GM21717 (cell line): ENCODE measurements around the gene ELP4.

ENCODE experiments used
- ATAC-seq: cut with Tn5 transposase; IDR thresholded peaks from one replicate; pipeline ENCODE4 v1.9.1; 2021; ENCODE audit warnings: mild to moderate bottlenecking, moderate library complexity; ENCODE audit not compliant: unreplicated experiment

Gene ELP4

DNA sequence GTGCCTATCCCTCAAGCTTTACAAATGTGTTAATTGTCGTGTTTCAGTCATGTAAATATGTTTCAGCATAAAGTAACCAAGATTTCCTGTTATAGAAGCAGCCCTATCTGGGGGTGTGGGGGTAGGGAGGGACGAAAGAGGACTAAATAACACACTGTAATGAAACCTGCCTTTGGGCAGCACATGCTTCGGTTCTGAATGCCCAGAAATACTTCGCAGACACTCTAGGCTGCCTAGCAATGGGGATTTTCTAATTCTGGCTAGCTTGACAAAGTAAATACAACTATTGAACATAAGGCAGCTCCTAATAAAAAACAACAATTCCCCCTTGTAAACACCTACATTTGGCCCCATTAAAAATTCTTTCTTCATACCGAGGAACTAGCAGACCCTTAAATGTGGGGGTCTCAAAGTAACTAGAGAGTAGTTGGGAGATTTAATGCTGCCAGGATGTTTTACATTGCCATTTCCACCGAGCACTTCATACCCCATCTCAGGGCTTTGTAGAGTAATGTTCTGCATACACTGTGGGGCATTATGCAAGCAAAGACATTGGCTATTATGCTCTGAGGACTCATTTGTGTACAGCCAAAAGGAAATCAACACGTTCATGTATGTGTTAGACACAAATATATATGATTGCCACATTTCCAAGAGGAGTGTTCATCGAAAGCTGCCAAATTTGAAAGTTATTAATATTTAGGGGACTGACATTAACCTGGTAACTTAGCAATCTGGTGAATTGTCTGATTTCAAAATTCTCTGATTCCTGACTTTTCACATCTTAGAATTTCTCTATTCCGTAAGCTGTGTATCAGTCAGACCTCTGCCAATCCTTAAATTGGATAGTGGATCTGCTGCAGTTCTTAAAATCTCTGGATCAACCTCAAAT, 259.4 kb downstream of the ELP4 start:
- ATAC-seq = no peak

DNA sequence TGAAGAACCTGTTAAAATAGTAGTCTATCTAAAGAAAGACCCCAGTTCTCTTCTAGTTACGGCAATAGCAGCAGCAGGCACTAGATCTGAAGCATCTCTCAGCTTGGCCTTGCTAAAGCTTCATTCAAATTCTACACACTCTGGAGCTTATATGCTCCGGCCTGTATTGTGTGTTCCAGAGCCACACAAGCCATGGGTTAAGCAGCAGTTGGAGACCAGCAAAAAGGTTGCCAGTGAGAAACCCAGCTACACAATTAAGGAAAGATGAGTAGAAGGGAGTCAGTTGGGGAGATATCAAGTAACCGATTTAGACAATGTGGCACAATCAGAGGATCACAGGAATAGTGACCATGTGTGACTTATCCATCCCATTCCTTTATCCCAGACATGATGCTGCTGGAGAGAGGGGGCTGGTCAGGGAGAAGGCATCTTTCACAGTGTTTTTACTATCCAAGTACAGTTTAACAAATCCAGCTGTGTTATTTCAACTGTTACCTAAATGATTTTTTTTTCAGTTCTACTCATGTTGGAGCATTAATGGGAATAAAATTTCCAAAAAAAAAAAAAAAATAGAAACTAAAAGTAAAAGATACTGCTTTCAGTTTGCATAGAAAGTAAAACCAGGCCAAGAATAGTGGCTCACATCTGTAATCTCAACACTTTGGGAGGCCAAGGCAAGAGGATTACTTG, 260.6 kb downstream of the ELP4 start:
- ATAC-seq = no peak

DNA sequence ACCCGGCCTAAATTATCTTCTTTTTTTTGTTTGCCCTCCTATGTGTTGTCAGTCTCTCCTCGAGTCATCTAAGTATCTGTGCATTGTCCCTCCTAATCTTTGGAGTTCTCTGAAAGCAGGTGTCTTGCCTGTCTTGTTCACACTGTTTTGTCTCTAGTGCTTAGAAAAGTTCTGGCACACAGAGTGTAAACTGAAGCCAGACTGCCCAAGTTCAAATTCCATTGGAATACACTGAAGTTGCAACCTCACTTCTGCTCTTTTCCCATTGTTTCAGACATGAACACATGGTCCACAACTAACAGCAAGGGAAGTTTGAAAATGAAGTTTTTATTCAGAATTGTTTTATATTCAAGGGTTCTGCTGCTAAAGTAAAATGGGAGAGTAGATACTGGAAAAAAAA, 262.8 kb downstream of the ELP4 start:
- no peak for ATAC-seq

- no peak for ATAC-seq
Observed at GRCh38 chr11:31779374-31779791, 269.8 kb downstream of the ELP4 start.

GRCh38 chr11:31780078-31780477, 270.5 kb downstream of the ELP4 start:
- no peak for ATAC-seq

- ATAC-seq = no peak
Observed at GRCh38 chr11:31780480-31780971, 271.0 kb downstream of the ELP4 start.

DNA sequence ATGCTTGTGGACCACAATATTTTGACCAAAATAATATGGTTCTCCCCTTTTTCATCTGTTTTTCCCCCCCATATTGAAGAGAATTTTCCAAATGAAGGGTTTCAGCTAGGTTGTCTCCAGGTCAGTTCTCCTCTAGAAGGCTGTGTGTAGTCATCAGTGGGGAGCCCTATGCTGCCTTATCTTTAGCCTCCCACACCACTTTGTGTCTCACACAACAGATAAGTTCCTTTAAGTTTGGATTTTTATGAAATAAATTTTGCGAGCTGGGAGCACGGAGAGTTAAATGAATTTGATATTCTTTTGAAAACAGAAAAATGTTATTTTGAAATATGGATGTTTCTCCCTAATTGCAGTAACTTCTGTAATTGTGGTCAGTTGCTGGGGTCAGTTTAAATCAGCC, 272.7 kb downstream of the ELP4 start:
- ATAC-seq = no peak

DNA sequence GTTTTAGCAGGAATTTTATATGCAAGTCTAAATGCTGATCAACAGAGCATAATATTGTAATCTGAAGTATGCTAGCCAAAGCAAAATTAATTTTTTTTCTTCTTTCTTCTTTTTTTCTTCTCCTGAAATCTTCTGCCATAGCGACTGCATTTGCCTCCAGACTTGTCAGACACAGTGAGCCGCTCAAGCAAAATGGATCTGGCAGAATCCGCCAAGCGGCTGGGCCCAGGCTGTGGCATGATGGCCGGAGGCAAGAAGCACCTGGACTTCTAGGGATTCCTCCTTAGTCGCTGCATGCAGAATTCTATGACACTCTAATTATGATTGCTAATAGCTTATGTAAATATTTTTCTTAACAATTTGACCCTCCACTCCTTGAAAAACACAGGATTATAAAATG, 273.7 kb downstream of the ELP4 start:
- no peak for ATAC-seq

DNA sequence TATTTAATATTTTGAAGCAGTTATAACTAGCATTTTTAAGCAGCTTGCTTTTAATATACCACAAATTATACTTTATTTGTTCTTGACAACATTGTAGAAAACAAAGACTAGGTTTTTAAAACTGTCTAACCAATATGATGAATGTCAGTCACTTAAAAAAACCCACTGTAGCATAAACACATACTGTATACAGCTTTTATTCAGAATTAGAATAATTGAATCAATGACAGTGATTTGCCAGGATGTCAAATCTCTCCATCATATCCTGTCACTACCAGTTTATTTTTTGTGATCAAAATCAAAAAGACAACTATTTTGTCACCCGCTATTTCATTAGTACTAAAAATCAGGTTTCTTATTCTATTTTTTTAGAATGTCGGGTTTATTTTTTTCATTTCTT, 275.0 kb downstream of the ELP4 start:
- ATAC-seq = no peak

DNA sequence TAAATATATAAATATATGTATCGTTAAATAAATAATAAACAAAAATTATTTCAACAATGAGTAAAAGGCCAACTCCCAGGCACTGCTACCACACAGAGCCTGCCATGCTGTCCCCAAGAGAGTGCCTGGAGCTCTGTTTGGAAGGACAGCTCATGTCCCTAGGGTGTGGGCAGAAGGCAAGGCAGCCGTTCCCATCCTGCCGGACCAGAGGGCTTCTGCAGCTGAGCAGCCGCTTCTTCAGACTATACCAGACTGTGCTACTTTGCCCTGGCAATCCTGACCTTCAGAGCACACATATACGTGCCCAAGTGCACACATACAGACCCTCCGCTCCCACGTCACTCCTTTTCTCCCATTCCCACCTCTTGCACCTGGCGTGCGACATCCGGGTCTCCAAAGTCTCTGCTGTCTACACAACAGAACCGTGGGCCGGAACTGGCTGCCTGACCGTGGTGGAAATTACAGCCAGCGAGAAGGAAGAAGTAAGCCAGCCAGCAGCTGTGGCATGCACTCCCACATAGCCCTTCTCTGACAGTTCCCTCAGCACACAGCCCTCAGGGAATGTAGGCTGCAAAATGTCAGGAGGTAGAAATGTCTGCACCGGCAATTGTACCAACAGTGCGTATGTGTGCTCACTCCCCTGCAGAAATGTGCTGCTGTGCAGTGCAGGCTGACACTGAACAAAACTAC, 277.6 kb downstream of the ELP4 start:
- ATAC-seq = no peak

GRCh38 chr11:31788085-31788484, 278.5 kb downstream of the ELP4 start:
- ATAC-seq = no peak

DNA sequence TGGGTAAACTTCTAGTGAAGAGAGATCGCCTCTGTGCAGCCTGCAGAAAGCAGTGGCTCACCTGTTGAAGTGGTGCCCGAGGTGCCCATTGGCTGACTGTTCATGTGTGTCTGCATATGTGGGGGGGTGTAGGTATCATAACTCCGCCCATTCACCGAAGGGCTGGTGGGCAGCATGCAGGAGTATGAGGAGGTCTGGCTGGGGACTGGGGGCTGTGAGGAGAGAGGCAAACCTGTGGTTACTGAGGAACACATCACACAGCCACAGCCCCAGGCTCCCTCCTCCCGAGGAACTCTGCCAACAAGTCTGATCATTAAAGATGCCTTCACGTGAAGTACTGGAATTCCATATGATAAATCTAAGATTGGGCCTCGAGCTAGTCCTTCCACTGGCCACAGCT, 281.1 kb downstream of the ELP4 start:
- no peak for ATAC-seq

- ATAC-seq = no peak
Observed at GRCh38 chr11:31792036-31792435, 282.5 kb downstream of the ELP4 start.

GRCh38 chr11:31792456-31792855, 282.9 kb downstream of the ELP4 start:
- ATAC-seq = no peak

DNA sequence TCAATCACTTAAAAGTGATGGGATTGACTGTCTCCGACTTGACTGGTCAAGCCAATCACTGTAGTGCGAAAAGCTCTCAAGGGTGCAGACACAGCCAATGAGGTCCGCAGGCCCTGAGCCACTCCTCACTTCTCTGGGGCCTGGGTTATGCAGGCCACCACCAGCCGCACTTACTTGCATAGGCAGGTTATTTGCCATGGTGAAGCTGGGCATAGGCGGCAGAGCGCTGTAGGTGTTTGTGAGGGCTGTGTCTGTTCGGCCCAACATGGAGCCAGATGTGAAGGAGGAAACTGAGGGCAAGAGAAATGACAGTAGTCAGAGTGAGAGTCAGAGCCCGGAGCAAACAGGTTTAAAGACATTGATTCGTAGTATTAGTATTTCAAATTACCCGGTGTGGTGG, 283.7 kb downstream of the ELP4 start:
- no peak for ATAC-seq

DNA sequence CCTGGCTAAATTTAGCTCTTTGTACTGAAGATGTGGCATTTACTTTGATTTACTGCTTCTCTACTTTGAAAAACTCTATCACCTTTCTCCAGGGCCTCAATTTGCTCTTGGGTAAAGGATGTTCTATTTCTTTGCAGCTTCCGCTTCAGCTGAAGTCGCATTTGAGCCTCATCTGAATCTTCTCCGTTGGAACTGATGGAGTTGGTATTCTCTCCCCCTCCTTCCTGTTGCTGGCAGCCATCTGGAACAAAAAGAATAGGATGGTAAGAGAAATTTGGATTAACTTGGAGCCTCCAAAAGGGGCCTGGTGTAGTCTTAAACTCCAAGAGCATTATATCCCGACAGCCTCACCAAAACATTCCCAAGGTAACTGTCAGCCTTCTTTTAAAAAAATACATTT, 285.0 kb downstream of the ELP4 start:
- no peak for ATAC-seq

- ATAC-seq = no peak
Observed at GRCh38 chr11:31795706-31796498, 286.3 kb downstream of the ELP4 start.

GRCh38 chr11:31796499-31797189, 287.1 kb downstream of the ELP4 start:
- ATAC-seq = no peak

DNA sequence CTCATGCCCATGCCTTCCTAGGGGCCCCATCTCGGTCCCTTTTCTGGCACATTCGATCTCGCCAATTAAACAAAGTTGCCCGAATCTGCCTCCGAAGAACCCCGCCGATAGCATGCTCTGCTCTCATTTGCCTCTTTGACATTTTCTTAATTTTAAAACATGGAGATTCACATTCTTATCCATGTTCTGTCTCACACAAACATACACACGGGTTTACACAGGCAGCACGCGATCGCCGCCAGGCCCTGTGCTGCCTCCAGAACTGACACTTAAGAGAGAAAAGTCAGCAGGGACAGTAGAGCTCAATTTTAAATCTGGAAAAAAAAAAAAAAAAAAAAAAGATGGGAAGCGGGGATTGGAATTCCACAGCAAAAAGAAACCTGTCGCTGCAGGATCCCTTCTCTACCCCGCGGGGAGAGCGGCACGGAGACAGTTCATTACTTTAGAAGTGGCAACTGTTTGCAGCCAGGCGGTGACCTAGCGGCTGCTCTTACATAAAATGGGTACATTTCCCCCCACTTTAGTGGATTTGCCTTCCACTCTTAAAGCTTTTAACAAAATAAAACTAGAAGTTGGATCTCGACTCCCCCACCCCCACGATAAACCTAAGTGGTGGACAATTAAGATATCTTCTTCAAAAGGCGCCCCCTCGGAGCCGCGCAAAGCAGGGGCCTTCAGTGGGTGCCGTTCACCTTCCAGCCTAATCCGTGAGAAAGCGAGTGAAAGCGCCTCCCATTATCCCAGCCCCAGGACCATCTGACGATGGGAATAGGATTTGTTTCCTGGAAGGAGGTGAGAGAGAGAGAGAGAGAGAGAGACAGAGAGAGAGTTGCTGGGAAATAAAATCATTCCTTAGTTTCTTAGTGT, 287.9 kb downstream of the ELP4 start:
- no peak for ATAC-seq
